ENCODE measurements around the gene SLC16A6. TPM values are rescaled to one million over a fixed set of nuclear protein-coding genes. Genes with fewer than 3 reads are reported as not detected.
A peak's percentile ranks its signal among the peaks of the same experiment; 100 is the strongest.
"Not testable (repeated sequence)": the region's sequence is repeated elsewhere in the genome, so short reads cannot be mapped to it uniquely, and the experiment has no call there.

The SLC16A6 gene
- total RNA-seq, 1 donor: 0.27 TPM

GRCh38 chr17:68253426-68253825 lies 37.5 kb downstream of the SLC16A6 start:
- DNase-seq (ENCODE audit: low read depth in 2 of 3, low spot score in 2 of 3): not testable (repeated sequence)

GRCh38 chr17:68249354-68249765 lies 41.6 kb downstream of the SLC16A6 start:
- DNase-seq (ENCODE audit: low read depth in 2 of 3, low spot score in 2 of 3): peak in 1 of 3 donors; percentile 52

- peak in 1 of 3 donors; percentile 38 for DNase-seq (ENCODE audit: low read depth in 2 of 3, low spot score in 2 of 3)
Measured at GRCh38 chr17:68248891-68249290, 42.0 kb downstream of the SLC16A6 start.

- no peak for DNase-seq (ENCODE audit: low read depth in 2 of 3, low spot score in 2 of 3)
Measured at GRCh38 chr17:68248199-68248825, 42.6 kb downstream of the SLC16A6 start.

- peak; percentile 94 to 100 (median 96) for DNase-seq (ENCODE audit: low read depth in 2 of 3, low spot score in 2 of 3)
Measured at GRCh38 chr17:68247445-68248198, 43.3 kb downstream of the SLC16A6 start, which contains the start of gene AMZ2. TSS of gene AMZ2 (plus strand) at chr17:68248043. CDS start at chr17:68250188, 2,145 bp downstream.

- no peak for DNase-seq (ENCODE audit: low read depth in 2 of 3, low spot score in 2 of 3)
Measured at GRCh38 chr17:68246271-68247028, 44.5 kb downstream of the SLC16A6 start.

- no peak for DNase-seq (ENCODE audit: low read depth in 2 of 3, low spot score in 2 of 3)
Measured at GRCh38 chr17:68239632-68240366, 51.1 kb downstream of the SLC16A6 start.

- DNase-seq (ENCODE audit: low read depth in 2 of 3, low spot score in 2 of 3): no peak
Measured at GRCh38 chr17:68238871-68239253, 52.1 kb downstream of the SLC16A6 start.

- no peak for DNase-seq (ENCODE audit: low read depth in 2 of 3, low spot score in 2 of 3)
Measured at GRCh38 chr17:68238164-68238870, 52.6 kb downstream of the SLC16A6 start.

- DNase-seq (ENCODE audit: low read depth in 2 of 3, low spot score in 2 of 3): peak in 2 of 3 donors; percentile 70 to 84
Measured at GRCh38 chr17:68237369-68238163, 53.4 kb downstream of the SLC16A6 start.

GRCh38 chr17:68235336-68235791 lies 55.6 kb downstream of the SLC16A6 start:
- DNase-seq (ENCODE audit: low read depth in 2 of 3, low spot score in 2 of 3): not testable (repeated sequence)

GRCh38 chr17:68234726-68235335 lies 56.1 kb downstream of the SLC16A6 start:
- peak in 2 of 3 donors; percentile 84 to 86 for DNase-seq (ENCODE audit: low read depth in 2 of 3, low spot score in 2 of 3)

GRCh38 chr17:68232741-68233140 lies 58.2 kb downstream of the SLC16A6 start:
- not testable (repeated sequence) for DNase-seq (ENCODE audit: low read depth in 2 of 3, low spot score in 2 of 3)

- DNase-seq (ENCODE audit: low read depth in 2 of 3, low spot score in 2 of 3): no peak
Measured at GRCh38 chr17:68231541-68231940, 59.4 kb downstream of the SLC16A6 start.

GRCh38 chr17:68231131-68231530 lies 59.8 kb downstream of the SLC16A6 start:
- DNase-seq (ENCODE audit: low read depth in 2 of 3, low spot score in 2 of 3): not testable (repeated sequence)

- DNase-seq (ENCODE audit: low read depth in 2 of 3, low spot score in 2 of 3): no peak
Measured at GRCh38 chr17:68229619-68230018, 61.3 kb downstream of the SLC16A6 start.

GRCh38 chr17:68228817-68229570 lies 61.9 kb downstream of the SLC16A6 start:
- no peak for DNase-seq (ENCODE audit: low read depth in 2 of 3, low spot score in 2 of 3)

Measured in hematopoietic multipotent progenitor cell (in vitro differentiated cells).